WI38 (cell line): ENCODE data around the gene EGFLAM.

Experiments
- H3K4me3 ChIP-seq: 2 replicates; pipeline ENCODE4 v1.5.1; 2011; ENCODE audit warnings: low read depth, mild to moderate bottlenecking, control low read depth, low read length
- CTCF ChIP-seq: IDR thresholded peaks from 2 replicates; pipeline ENCODE4 v1.5.1; 2012; ENCODE audit warnings: low read depth, mild to moderate bottlenecking, control low read depth, low read length

The EGFLAM gene

DNA sequence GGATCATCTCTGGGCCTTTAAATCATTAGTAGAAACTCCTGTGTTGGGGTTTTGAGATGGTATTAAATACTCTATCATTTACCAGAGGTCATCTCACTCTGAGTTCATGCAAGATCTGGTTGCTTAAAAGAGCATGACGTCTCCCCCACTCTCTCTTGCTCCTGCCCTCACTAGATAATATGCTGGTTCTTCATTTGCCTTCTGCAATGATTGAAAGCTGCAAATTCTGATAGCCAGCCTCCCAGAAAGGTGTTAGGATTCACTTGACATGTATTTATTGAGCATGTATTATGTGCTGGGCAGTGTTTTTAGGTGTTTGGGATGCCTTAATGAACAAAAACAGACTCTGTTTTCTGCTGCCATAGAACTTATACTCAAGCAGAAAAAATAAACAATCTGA lies 41.2 kb downstream of the EGFLAM start:
- no peak for TF ChIP-seq CTCF
- no peak overlapping the region for H3K4me3 ChIP-seq

GRCh38 chr5:38305148-38305547 lies 46.8 kb downstream of the EGFLAM start:
- no peak overlapping the region for H3K4me3 ChIP-seq
- TF ChIP-seq CTCF = no peak

DNA sequence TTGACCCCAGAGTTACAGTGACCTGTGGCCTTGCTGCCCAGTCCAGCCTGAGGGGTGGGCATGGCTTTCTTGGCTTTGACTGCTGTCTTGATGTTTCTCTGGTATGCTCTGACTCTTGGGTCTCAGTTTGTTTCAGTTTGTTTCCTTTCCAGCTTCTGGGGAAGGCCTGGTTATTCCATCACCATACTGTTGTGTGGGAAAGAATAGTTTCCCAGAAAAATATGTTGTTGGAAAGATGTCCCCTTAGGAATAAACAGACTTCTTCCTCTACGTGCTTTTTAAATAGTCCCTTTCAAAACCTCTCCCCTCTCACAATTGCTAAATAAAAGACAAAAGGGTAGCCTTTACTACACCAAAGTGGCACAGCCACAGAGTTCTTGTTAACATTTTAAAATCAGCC lies 49.5 kb downstream of the EGFLAM start:
- TF ChIP-seq CTCF = no peak

DNA sequence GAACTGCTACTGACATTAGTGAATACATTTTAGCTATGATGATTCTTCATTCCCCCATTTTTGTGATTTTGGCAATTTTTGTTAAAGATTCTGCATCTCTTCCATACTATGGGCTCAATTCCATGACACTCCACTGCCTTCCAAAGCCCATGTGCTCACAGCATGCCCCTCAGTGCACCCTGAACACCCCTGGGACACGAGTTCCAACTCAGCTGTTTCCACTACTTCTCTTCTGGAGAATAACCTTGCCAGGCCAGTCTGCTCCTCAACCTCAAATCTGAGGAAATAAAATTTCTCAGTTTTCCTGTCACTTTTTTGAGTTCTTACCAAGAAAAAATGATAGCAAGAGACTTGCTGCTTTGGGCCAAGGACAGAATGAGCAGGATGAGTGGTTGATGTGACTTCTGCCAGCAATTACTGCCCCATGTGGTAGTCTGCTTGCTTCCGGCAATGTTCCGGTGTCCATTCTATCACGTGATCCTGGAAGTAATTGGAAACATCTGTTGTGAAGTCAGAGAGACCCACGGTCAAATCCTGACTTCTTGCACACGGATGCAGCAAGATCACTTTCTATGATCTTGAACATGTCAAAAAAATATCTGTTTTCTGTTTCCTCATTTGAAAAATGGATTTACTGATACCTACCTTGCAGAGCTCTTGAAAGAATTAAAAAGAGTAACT lies 58.3 kb downstream of the EGFLAM start:
- H3K4me3 ChIP-seq = no peak overlapping the region
- no peak for TF ChIP-seq CTCF

More for the DNA sequence above, 49.5 kb downstream of the EGFLAM start:
- H3K4me3 ChIP-seq = no peak overlapping the region

DNA sequence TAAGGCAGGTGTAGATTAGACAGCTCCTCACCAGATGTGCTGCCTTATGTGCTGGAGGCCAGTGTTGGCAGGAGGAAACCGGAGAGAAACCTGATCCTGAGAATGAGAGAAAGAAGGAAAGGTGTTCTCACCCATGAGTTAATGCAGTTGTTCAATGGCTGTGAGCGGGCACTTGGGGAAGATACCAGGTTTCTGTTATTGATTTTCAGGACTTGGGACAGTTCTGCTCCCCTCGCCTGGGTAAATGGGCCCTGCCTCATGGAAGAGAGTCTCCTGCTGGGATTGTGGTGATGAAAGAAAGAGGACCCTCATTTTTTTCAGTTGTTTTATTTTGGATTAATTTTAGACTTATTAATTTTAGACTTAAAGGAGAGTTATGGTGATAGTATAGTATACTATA lies 59.5 kb downstream of the EGFLAM start:
- no peak overlapping the region for H3K4me3 ChIP-seq
- no peak for TF ChIP-seq CTCF

DNA sequence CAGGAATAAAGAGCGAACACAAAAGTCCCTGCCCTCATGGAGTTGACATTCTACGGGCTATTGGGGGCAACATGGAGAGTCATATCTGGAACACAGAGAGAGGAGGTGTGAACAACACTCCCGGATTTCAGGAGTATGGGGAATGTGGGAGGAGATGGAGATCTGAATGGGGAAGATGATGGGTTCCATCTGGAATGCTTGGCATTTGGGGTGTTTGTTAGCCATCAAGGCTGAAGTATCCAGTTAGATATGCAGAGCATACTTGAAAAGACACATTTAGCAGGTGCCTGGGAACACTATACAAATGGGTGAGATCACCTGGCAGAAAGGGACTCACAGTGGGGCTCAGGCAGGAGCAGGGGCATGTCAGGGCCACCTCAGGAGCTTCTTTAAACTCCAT lies 61.1 kb downstream of the EGFLAM start:
- TF ChIP-seq CTCF = no peak
- H3K4me3 ChIP-seq = no peak overlapping the region

GRCh38 chr5:38321978-38322377 lies 63.6 kb downstream of the EGFLAM start:
- TF ChIP-seq CTCF = no peak

More at GRCh38 chr5:38321978-38322377, 63.6 kb downstream of the EGFLAM start:
- no peak overlapping the region for H3K4me3 ChIP-seq
